ENCODE measurements around the gene BUB1B.

Gene BUB1B

GRCh38 chr15:40256638-40257235 lies 95.9 kb downstream of the BUB1B start:
- DNase-seq = peak; percentile 62 to 63

- no peak for DNase-seq
These were observed 97.0 kb downstream of the BUB1B start for GRCh38 chr15:40257656-40258450.

GRCh38 chr15:40258544-40258943 lies 97.7 kb downstream of the BUB1B start:
- no peak for DNase-seq

- peak; percentile 68 to 86 for DNase-seq
These were observed 98.2 kb downstream of the BUB1B start for GRCh38 chr15:40259021-40259420.

DNA sequence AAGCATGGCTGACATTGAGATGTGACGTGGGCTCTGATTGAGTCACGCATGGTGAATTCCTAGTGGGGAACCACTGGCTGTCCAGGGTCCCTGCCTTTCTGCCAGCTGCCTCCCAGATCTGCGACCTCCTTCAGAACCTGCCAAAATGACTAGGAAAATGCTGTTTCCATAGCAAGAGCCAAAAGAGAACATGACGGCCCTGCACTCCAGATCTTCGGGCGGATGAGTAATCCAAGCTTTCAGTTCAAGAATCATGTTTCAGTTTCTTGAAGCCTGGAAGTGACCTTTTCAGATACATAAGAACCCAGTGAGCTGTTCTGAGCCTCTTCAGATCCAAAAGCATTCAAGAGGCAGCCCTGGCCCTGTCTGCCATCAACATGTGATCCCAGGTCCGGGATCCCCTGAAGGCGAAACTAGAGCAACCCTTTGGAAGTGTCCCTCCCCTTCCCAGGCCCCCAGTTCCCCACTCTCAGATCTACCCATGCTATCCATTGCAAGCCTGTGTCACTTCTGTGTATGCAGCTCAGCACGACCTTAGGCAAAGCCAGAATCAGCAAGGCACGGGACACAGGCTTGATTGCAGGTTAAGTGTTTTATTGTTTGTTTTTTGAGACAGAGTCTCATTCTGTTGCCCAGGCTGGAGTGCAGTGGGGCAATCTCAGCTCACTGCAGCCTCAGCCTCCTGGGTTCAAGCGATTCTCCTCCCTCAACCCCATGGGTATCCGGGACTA lies 102.3 kb downstream of the BUB1B start:
- DNase-seq = no peak

DNA sequence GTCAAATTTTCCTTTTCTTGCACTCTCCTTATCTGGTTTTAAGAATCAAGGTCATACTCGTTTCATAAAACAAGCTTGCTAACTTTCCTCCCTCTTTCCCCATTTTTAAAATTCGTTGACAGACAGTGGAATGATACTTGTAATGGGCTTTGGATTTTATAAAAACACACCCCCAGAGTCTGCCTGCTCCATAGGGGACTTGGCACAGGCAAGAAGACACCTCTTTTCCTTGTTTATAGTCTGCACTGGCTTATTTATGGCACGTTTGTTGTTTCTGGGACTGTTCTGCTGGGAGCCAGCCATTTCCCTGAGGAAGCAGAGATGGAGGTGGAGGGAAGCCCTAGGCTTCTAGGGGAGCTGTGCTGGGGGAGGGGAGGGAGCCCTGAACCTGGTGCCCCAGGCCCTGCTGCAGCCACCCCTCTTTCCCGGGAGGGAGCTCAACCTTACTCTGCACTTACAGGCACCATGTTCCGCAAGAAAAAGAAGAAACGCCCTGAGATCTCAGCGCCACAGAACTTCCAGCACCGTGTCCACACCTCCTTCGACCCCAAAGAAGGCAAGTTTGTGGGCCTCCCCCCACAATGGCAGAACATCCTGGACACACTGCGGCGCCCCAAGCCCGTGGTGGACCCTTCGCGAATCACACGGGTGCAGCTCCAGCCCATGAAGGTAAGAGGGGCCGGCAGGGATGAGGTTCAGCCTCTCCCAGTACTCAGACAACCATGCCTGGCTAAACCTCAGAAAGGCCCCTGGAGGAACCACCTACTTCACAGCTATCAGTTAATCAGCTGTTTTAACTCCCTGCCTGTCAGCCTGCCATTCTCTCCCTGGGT lies 103.7 kb downstream of the BUB1B start:
- no peak for DNase-seq

DNA sequence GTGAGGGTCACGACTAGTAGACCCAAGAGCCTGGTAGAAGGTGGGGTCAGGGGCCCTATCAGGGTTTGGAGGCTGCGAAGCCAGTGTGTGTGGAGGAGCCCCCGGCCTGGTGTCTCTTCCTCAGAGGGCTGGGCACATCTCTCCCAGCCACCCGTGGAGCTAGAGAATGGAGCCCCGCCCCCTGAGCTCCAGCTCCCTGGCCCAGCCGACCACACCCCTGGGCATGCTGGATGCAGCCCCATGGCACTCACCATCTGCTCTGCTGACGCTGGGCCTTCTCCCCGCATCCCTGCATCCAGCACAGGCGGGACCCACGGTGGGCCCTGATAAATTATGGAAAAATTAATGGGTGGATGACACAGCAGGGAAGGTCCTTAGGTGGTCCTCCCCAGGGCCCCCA lies 104.5 kb downstream of the BUB1B start:
- DNase-seq = peak; percentile 28 to 67

GRCh38 chr15:40265875-40266274 lies 105.0 kb downstream of the BUB1B start:
- no peak for DNase-seq

- no peak for DNase-seq
These were observed 106.0 kb downstream of the BUB1B start for GRCh38 chr15:40266828-40267304.

DNA sequence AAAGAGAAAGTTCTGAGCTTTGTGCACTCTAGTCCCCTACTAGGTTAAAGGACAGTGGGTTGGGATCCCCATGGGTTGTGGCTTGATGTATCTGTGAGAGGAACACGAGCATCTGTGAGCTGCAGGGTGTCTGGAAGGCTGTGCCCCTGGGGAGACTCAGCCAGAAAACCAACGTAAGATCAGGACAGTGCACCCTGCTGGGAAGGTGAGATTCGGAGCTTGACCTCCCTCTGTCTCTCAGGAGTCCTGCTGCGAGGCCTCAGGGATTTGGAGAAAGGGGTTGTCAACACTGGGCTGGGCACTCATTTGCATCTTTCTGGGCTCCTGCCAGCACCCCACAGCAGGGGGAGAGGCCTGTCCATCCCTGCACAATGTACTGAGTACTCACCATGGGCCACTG lies 106.8 kb downstream of the BUB1B start:
- no peak for DNase-seq

DNA sequence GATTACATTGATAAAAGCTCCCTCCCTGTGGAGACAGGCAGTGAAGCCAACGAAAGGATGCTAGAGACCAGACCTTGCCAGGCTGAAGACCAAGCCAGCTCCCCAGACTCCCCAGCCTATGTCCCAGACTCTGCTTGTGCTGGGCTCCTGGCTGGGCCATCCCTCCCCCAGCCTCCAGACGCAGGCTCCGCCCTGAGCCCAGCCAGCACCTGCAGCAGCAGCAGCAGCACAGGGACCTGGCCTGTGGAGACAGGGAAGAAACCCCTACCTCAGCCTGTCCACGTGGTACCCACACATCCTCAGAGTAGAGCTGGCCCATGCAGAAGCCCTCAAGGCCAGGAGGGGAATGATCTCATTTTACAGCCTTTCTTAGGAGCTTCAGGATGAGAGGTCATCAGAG lies 108.7 kb downstream of the BUB1B start:
- no peak for DNase-seq

- no peak for DNase-seq
These were observed 109.6 kb downstream of the BUB1B start for GRCh38 chr15:40270246-40270995.

Data from NCI-H524 (cell line).